Measurements from ENCODE around the gene SGCG. TPM values are rescaled to one million over a fixed set of nuclear protein-coding genes. Genes with fewer than 3 reads are reported as not detected.

The SGCG gene
- polyA plus RNA-seq, 1 of the 3 experiments (the other 2 are of a cell fraction), result not detected

DNA sequence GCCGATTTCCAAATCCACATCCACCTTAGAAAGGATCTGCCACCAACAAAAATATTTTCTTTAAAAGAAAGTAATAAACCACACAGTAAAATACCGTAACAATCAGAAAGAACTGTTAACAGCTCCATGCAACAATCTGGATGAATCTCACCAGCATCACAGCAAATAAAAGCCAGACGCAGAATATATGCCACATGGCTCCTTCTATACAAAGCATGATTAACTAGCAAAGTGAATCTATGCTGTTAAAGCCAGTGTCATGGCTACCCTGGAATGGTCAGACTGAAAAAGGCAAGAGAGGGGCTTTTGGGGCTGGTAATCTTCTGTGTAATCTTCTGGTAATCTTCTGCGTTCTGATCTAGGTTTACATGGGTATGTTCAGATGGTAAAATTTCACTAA lies 171.4 kb downstream of the SGCG start:
- H3K36me3 ChIP-seq (replicated peaks in 1 of 2; ENCODE audit: control insufficient read depth in 1 of 2, insufficient read depth in 2 of 2, low read length in 1 of 2), result peaks cover 79 to 96% of the 10 kb centered on the region in 2 experiments
- 65% methylated on average over 4 of the region's 4 CpGs for WGBS (ENCODE audit: low lambda C conversion rate)
- TF ChIP-seq GATA2 (CRISPR knock-in tag; IDR thresholded peaks at IDR 0.05) (peak; percentile 62), RAD21 (IDR thresholded peaks at IDR 0.05; ENCODE audit: low read length) (peak; percentile 20), EZH2phosphoT487 (IDR thresholded peaks at IDR 0.05; ENCODE audit: borderline replicate concordance, low read depth) (no peak), NFIC (IDR thresholded peaks at IDR 0.05; ENCODE audit: borderline replicate concordance) (0 out of 2 replicates have a peak, but pooled peaks have one; percentile 31), TAF1 (IDR thresholded peaks at IDR 0.05; ENCODE audit: borderline replicate concordance, low read depth, low read length) (no peak), YY1 (IDR thresholded peaks at IDR 0.05; ENCODE audit: low read depth) (no peak), RFX5 (IDR thresholded peaks at IDR 0.05; ENCODE audit: low read length) (no peak), GABPA (IDR thresholded peaks at IDR 0.05; ENCODE audit: low read depth) (no peak), MEF2A (IDR thresholded peaks at IDR 0.05; ENCODE audit: borderline replicate concordance, low read depth) (no peak), POLR2AphosphoS5 (IDR thresholded peaks at IDR 0.05; ENCODE audit: low read depth, low read length) (no peak), ELF1 (IDR thresholded peaks at IDR 0.05) (no peak), FOXJ3 (CRISPR knock-in tag; IDR thresholded peaks at IDR 0.05) (no peak), TCF12 (IDR thresholded peaks at IDR 0.05) (0 out of 2 replicates have a peak, but pooled peaks have one; percentile 16), EP300 (IDR thresholded peaks at IDR 0.05; ENCODE audit: borderline replicate concordance in 1 of 2, low read depth in 1 of 2, low read length in 1 of 2) (peak in 1 of 2 experiments; percentile 65; a peak in 2 of 4 replicates), RCOR1 (IDR thresholded peaks at IDR 0.05; ENCODE audit: low read length) (0 out of 2 replicates have a peak, but pooled peaks have one; percentile 12), FOXM1 (IDR thresholded peaks at IDR 0.05; ENCODE audit: low read depth) (no peak), NRF1 (IDR thresholded peaks at IDR 0.05; ENCODE audit: low read depth, low read length) (no peak), TEAD4 (IDR thresholded peaks at IDR 0.05; ENCODE audit: borderline replicate concordance, insufficient read depth) (no peak), SIN3A (IDR thresholded peaks at IDR 0.05; ENCODE audit: borderline replicate concordance, low read depth, low read length) (no peak), RXRA (IDR thresholded peaks at IDR 0.05; ENCODE audit: borderline replicate concordance, low read depth) (no peak)
- TF ChIP-seq, protein P1, sequence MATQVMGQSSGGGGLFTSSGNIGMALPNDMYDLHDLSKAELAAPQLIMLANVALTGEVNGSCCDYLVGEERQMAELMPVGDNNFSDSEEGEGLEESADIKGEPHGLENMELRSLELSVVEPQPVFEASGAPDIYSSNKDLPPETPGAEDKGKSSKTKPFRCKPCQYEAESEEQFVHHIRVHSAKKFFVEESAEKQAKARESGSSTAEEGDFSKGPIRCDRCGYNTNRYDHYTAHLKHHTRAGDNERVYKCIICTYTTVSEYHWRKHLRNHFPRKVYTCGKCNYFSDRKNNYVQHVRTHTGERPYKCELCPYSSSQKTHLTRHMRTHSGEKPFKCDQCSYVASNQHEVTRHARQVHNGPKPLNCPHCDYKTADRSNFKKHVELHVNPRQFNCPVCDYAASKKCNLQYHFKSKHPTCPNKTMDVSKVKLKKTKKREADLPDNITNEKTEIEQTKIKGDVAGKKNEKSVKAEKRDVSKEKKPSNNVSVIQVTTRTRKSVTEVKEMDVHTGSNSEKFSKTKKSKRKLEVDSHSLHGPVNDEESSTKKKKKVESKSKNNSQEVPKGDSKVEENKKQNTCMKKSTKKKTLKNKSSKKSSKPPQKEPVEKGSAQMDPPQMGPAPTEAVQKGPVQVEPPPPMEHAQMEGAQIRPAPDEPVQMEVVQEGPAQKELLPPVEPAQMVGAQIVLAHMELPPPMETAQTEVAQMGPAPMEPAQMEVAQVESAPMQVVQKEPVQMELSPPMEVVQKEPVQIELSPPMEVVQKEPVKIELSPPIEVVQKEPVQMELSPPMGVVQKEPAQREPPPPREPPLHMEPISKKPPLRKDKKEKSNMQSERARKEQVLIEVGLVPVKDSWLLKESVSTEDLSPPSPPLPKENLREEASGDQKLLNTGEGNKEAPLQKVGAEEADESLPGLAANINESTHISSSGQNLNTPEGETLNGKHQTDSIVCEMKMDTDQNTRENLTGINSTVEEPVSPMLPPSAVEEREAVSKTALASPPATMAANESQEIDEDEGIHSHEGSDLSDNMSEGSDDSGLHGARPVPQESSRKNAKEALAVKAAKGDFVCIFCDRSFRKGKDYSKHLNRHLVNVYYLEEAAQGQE (IDR thresholded peaks at IDR 0.05; ENCODE audit: low read depth, low read length), result no peak
- TF ChIP-seq, protein P2, sequence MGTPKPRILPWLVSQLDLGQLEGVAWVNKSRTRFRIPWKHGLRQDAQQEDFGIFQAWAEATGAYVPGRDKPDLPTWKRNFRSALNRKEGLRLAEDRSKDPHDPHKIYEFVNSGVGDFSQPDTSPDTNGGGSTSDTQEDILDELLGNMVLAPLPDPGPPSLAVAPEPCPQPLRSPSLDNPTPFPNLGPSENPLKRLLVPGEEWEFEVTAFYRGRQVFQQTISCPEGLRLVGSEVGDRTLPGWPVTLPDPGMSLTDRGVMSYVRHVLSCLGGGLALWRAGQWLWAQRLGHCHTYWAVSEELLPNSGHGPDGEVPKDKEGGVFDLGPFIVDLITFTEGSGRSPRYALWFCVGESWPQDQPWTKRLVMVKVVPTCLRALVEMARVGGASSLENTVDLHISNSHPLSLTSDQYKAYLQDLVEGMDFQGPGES (IDR thresholded peaks at IDR 0.05; ENCODE audit: low read depth, low read length), result no peak
- TF ChIP-seq, protein P3, sequence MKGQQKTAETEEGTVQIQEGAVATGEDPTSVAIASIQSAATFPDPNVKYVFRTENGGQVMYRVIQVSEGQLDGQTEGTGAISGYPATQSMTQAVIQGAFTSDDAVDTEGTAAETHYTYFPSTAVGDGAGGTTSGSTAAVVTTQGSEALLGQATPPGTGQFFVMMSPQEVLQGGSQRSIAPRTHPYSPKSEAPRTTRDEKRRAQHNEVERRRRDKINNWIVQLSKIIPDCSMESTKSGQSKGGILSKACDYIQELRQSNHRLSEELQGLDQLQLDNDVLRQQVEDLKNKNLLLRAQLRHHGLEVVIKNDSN (IDR thresholded peaks at IDR 0.05; ENCODE audit: borderline replicate concordance, low read depth), result no peak
- TF ChIP-seq, protein P4, sequence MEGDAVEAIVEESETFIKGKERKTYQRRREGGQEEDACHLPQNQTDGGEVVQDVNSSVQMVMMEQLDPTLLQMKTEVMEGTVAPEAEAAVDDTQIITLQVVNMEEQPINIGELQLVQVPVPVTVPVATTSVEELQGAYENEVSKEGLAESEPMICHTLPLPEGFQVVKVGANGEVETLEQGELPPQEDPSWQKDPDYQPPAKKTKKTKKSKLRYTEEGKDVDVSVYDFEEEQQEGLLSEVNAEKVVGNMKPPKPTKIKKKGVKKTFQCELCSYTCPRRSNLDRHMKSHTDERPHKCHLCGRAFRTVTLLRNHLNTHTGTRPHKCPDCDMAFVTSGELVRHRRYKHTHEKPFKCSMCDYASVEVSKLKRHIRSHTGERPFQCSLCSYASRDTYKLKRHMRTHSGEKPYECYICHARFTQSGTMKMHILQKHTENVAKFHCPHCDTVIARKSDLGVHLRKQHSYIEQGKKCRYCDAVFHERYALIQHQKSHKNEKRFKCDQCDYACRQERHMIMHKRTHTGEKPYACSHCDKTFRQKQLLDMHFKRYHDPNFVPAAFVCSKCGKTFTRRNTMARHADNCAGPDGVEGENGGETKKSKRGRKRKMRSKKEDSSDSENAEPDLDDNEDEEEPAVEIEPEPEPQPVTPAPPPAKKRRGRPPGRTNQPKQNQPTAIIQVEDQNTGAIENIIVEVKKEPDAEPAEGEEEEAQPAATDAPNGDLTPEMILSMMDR (IDR thresholded peaks at IDR 0.05), result no peak
- TF ChIP-seq, protein P5, sequence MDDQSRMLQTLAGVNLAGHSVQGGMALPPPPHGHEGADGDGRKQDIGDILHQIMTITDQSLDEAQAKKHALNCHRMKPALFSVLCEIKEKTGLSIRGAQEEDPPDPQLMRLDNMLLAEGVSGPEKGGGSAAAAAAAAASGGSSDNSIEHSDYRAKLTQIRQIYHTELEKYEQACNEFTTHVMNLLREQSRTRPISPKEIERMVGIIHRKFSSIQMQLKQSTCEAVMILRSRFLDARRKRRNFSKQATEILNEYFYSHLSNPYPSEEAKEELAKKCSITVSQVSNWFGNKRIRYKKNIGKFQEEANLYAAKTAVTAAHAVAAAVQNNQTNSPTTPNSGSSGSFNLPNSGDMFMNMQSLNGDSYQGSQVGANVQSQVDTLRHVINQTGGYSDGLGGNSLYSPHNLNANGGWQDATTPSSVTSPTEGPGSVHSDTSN (IDR thresholded peaks at IDR 0.05), result no peak
- TF ChIP-seq, protein P6, sequence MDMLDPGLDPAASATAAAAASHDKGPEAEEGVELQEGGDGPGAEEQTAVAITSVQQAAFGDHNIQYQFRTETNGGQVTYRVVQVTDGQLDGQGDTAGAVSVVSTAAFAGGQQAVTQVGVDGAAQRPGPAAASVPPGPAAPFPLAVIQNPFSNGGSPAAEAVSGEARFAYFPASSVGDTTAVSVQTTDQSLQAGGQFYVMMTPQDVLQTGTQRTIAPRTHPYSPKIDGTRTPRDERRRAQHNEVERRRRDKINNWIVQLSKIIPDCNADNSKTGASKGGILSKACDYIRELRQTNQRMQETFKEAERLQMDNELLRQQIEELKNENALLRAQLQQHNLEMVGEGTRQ (IDR thresholded peaks at IDR 0.05; ENCODE audit: borderline replicate concordance, low read depth, low read length), result no peak

More for the DNA sequence above, 171.4 kb downstream of the SGCG start:
- Histone ChIP-seq H2AFZ (ENCODE audit: low read depth) (no peak overlapping the region), H3K4me1 (ENCODE audit: control insufficient read depth in 1 of 2, insufficient read depth in 2 of 2, low read depth in 1 of 2, low read length in 1 of 2) (peaks cover 0 to 22% of the 10 kb centered on the region in 2 experiments; a peak in 2 of 4 replicates), H3K9me3 (no peaks in the 10 kb centered on the region), H3K4me2 (no peak overlapping the region), H3K9ac (no peak overlapping the region; the same call in 1 of the 2 replicates), H4K20me1 (ENCODE audit: insufficient read depth) (peaks cover 56% of the 10 kb centered on the region), H3K9me2 (no peaks in the 10 kb centered on the region), H3K27me3 (ENCODE audit: insufficient read depth) (no peaks in the 10 kb centered on the region), H3K4me3 (ENCODE audit: low read depth in 2 of 2, low read length in 1 of 2) (no peak overlapping the region), H3K27ac (ENCODE audit: low read depth in 2 of 2, low read length in 1 of 2) (peak overlapping the region; percentile 19 to 75; a peak in 3 of 4 replicates), H3F3A (replicated peaks; ENCODE audit: insufficient read depth) (peaks cover 33% of the 10 kb centered on the region), H3K79me2 (ENCODE audit: insufficient read depth) (peaks cover 99% of the 10 kb centered on the region)
- CTCF ChIA-PET, result interaction anchor here (0.7 to 1.2 kb wide), 2 partner anchors 17 to 75 kb away, joined by 3 to 4 read pairs; no protein-coding TSS in a partner anchor
- peak; percentile 69 for DNase-seq
- POLR2A ChIA-PET, result no interaction called here
